Kidney epithelial cell (primary cell): ENCODE results near the gene PPP2R3A. TPM values are rescaled to one million over a fixed set of nuclear protein-coding genes. Genes with fewer than 3 reads are reported as not detected.

Experiments used
- DNase-seq: peaks from one replicate; pipeline ENCODE4 v3.0.0-alpha.2; 2010; ENCODE audit warnings: low read depth
- H3K27me3 ChIP-seq: 2 replicates; pipeline ENCODE4 v1.6.0; 2011; ENCODE audit warnings: low read length; ENCODE audit not compliant: control insufficient read depth, insufficient read depth
- H3K36me3 ChIP-seq: 2 replicates; pipeline ENCODE4 v1.5.1; 2011; ENCODE audit warnings: low read length; ENCODE audit not compliant: control insufficient read depth, insufficient read depth
- H3K4me3 ChIP-seq: 2 replicates; pipeline ENCODE4 v1.5.1; 2011; ENCODE audit warnings: low read depth, mild to moderate bottlenecking, control low read depth, low read length
- CTCF ChIP-seq: IDR thresholded peaks from 2 replicates; pipeline ENCODE4 v1.5.1; 2011; ENCODE audit warnings: mild to moderate bottlenecking, moderate library complexity, low read length, control low read depth, inconsistent platforms; ENCODE audit not compliant: insufficient read depth, poor library complexity, severe bottlenecking
- total RNA-seq: library from RNA; depleted of rRNA; stranded (reverse); fragments of >200 nt; gene quantifications from 2 replicates; pipeline ENCODE4 v1.2.3, GENCODE V29; 2015

The PPP2R3A gene
- total RNA-seq, 1 donor from 2014 or later, result 14.3 TPM

- peak overlapping the region; percentile 89 for H3K4me3 ChIP-seq
- H3K36me3 ChIP-seq, result no peaks in the 10 kb centered on the region
- no peak for TF ChIP-seq CTCF
- no peaks in the 10 kb centered on the region for H3K27me3 ChIP-seq
- DNase-seq, result no peak
These were observed 227.3 kb downstream of the PPP2R3A start for GRCh38 chr3:136192831-136193230.

GRCh38 chr3:136193278-136194054 lies 227.9 kb downstream of the PPP2R3A start:
- no peak for DNase-seq
- H3K4me3 ChIP-seq, result peak overlapping the region; percentile 89
- H3K36me3 ChIP-seq, result no peaks in the 10 kb centered on the region
- TF ChIP-seq CTCF, result no peak
- H3K27me3 ChIP-seq, result no peaks in the 10 kb centered on the region

- DNase-seq, result no peak
- Histone ChIP-seq H3K36me3 (no peaks in the 10 kb centered on the region), H3K27me3 (no peaks in the 10 kb centered on the region), H3K4me3 (peak overlapping the region; percentile 89)
- TF ChIP-seq CTCF, result no peak
These were observed 229.1 kb downstream of the PPP2R3A start for GRCh38 chr3:136194409-136195257.

GRCh38 chr3:136195258-136196063 lies 229.9 kb downstream of the PPP2R3A start:
- no peak for DNase-seq

GRCh38 chr3:136196064-136196400 lies 230.5 kb downstream of the PPP2R3A start, which contains the start of gene MSL2:
Gene MSL2, minus strand, starts transcription at chr3:136196335. Its CDS starts 1,222 bp downstream, at chr3:136195113.
- Histone ChIP-seq H3K36me3 (no peaks in the 10 kb centered on the region), H3K4me3 (peak within 1 kb of the TSS; percentile 89), H3K27me3 (no peaks in the 10 kb centered on the region)
- DNase-seq, result no peak
- no peak for TF ChIP-seq CTCF

More at GRCh38 chr3:136195258-136196063, 229.9 kb downstream of the PPP2R3A start:
- no peak for TF ChIP-seq CTCF
- no peaks in the 10 kb centered on the region for H3K27me3 ChIP-seq
- H3K36me3 ChIP-seq, result no peaks in the 10 kb centered on the region
- H3K4me3 ChIP-seq, result peak overlapping the region; percentile 89
